Measurements from ENCODE around the gene HIF3A.
A peak's percentile ranks its signal among the peaks of the same experiment; 100 is the strongest.
"Not testable (repeated sequence)": the region's sequence is repeated elsewhere in the genome, so short reads cannot be mapped to it uniquely, and the experiment has no call there.

HIF3A gene

GRCh38 chr19:46296722-46297461 lies at the start of gene HIF3A:
Gene HIF3A (plus strand): TSS chr19:46297042. CDS start chr19:46297077, 35 bp downstream.
- no peak for DNase-seq

GRCh38 chr19:46250076-46250735 lies 46.6 kb upstream of the HIF3A start:
- DNase-seq, result no peak

DNA sequence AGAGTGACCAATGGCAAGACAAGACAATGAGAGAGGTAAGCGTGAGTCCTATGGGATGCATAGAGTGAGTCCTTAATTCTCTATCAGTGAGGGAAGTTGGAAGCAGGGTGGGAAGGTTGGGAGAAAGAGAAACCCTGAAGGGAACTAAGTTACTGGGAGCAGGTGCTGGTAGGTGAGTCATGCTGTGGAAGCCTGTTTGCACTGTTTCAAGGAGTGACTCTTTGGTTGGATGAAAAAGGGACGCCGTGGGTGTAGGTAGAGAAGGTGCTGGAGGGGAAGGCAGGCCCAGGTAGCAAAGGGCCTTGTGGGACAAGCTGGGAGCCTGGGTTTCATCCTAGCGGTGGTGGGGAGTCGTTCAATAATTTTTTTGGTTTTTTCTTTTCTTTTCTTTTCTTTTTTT lies 45.4 kb upstream of the HIF3A start:
- no peak for DNase-seq

DNA sequence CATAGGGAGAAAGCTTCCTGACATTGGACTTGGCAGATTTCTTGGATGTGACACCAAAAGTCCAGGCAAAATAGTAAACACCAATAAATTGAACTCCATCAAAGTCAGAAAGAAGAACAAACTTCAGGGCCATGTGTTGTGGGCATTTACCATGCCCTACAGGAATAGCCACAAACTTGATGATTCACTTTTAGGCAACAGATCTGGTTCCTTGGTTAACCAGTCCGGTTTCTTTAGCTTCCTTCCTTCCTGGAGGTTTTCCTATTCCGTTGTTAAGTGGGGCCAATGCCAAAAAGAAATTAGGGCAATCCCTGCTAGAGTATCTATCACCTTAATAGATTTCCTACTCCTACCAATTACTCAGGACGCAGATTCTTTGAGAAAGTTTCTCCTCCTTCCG lies 42.1 kb upstream of the HIF3A start:
- no peak for DNase-seq

DNA sequence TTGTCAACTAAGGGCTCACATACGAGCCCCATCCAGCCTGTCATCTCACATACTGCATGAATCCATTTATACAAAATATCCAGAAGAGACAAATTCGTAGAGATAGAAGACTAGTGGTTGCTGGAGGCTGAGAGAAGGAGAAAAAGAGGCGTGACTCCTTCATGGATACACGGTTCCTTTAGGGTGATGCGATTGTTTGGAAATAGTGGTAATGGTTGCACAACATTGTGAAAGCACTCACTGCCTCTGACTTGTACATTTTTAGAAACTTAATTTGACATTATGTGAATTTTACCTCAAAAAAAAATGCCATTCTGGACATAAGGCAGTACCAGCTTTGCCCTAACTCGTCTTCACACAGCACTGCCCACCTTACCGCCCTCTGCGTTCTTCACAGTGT lies 40.0 kb upstream of the HIF3A start:
- no peak for DNase-seq

DNA sequence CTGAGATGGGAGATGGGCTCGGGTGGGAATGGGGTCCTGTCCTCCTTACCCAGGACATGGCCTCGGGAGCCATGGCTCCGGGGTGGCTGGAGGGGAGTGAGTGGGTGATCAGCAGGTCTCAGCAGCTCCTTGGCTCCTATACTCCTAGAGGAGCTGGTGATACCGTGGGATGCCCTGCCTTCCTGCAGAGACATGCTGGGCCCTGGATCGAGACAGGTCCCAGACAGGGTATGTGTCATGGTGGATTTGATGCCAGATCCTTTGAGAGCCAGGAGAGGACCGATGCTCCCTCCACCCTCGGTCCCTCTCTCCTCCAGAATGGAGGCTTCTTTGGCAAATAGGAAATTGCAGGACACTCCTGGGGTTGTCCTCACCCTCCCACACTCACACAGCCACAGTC lies 35.3 kb upstream of the HIF3A start:
- not testable (repeated sequence) for DNase-seq

DNA sequence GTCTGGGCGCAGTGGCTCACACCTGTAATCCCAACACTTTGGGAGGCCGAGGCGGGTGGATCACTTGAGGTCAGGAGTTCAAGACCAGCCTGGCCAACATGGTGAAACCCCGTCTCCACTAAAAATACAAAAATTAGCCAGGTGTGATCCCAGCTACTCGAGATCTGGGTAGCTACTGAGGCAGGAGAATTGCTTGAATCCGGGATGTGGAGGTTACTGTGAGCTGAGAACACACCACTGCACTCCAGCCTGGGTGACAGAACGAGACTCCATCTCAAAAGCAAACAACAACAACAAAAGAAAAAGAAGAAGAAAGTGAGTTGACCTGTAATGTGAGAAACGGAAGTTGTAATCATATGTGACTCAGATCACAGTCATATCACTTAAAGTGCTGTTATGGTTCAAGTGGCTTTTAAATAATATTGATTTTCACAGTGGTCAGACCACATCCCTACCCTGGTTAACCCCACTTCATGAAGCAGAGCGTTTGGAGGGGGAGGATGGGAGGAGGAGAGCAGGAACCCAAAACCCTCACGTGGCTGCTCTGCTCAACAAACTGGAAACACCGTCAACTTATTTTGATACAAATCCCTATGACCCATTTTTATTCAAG lies 34.1 kb upstream of the HIF3A start:
- not testable (repeated sequence) for DNase-seq

DNA sequence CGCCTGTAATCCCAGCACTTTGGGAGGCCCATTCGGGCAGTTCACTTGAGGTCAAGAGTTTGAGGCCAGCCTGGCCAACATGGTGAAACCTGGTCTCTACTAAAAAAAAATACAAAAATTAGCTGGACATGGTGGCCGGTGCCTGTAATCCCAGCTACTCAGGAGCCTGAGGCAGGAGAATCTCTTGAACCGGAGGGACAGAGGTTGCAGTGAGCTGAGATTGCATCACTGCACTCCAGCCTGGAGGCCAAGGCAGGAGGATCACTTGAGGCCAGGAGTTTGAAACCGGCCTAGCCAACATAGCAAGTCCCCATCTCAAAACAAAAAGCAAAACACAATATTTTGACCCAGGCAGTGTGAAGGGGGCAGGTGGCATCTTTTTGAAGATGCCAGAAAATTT lies 32.0 kb upstream of the HIF3A start:
- not testable (repeated sequence) for DNase-seq

- peak; percentile 69 to 72 for DNase-seq
These were observed 31.5 kb upstream of the HIF3A start for GRCh38 chr19:46265217-46265828.

- no peak for DNase-seq
These were observed 27.7 kb upstream of the HIF3A start for GRCh38 chr19:46269101-46269500.

DNA sequence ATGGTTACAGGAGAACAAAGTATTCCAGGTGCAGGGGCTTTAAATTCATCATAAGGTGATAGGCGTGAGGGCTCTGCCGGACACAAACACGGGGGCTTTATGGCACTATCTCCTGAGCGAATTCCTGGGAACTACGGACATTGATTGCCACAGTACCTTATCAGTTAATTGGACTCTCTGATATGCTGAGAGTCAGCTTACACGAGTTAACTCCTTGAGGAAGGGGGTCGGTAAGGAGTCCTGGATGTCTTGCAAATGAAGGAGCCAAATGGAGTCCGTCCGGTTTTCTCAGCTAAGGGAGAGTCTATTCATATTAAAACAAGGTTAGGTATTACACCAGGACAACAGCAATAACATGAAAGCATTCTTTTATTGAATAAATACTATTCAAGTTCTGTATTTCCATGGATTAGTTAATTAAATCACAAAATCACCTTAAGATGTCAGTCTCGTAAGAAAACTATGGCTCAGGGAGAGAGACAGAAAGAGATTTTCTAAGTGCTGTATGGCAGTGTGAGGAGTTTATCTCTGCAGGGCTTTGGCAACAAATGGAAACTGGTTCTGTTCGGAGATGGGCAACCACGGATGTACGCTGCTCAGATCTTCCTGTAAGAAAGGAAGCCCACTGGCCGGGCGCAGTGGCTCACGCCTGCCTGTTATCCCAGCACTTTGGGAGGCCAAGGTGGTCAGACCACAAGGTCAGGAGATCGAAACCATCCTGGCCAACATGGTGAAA lies 26.2 kb upstream of the HIF3A start:
- no peak for DNase-seq

- no peak for DNase-seq
These were observed 25.2 kb upstream of the HIF3A start for GRCh38 chr19:46271481-46272197.

DNA sequence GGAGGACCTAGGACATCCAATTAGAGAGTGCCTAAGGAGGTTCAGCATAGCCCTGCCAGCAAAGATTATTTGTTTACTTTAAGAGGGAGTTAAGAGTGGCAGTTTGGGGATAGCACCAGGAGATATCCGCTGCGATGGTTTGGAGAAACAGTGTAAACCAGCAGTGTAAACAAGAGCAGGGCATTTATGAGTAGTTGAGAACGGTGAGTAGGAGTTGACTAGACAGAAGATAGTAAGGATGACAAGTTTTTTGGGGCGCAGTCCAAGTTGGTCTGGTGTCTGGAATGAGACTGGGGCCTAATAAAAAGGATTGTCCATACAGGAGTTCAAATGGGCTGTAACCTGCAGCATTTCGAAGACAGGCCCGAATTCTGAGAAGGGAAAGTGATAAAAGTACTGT lies 22.9 kb upstream of the HIF3A start:
- DNase-seq, result not testable (repeated sequence)

DNA sequence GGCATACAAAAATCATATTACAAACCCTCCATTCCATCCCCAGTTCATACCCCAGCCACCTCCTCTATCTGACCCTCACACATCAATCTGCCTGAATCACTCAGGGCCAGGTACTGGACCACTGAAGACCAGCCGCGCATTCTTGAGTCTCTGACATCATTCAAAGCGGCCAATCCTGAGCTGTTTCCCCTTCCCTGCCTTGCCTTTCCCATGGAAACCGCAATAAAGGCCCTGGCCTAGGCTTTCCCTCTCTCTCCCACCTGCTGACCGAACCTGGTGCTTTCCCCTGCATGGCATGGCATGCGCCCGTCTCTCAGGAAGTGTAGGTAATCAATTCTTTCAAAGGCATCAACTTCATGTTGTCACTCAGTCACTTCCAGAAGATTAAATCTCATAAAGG lies 17.7 kb upstream of the HIF3A start:
- DNase-seq, result no peak

GRCh38 chr19:46283771-46284170 lies 13.1 kb upstream of the HIF3A start:
- no peak for DNase-seq

- DNase-seq, result no peak
These were observed 12.2 kb upstream of the HIF3A start for GRCh38 chr19:46284635-46285034.

DNA sequence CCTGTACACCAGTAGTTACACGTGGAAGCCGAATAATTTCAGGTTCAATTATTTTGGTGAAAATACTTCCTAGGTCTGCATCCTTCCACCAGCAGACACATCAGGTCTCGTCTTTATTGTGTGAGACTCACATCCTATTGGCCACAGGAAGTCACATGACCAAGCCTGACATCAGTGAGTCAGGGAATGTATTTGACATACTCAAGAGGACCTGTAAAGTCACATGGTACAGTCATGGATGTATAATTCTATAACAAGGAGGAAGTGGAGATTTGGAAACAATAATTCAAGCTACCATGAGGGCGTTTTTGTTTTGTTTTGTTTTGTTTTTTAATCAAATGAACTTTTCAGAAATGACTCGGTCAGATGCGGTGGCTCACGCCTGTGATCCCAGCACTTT lies 9.3 kb upstream of the HIF3A start:
- DNase-seq, result no peak

GRCh38 chr19:46288896-46289588 lies 7.8 kb upstream of the HIF3A start:
- DNase-seq, result no peak

DNA sequence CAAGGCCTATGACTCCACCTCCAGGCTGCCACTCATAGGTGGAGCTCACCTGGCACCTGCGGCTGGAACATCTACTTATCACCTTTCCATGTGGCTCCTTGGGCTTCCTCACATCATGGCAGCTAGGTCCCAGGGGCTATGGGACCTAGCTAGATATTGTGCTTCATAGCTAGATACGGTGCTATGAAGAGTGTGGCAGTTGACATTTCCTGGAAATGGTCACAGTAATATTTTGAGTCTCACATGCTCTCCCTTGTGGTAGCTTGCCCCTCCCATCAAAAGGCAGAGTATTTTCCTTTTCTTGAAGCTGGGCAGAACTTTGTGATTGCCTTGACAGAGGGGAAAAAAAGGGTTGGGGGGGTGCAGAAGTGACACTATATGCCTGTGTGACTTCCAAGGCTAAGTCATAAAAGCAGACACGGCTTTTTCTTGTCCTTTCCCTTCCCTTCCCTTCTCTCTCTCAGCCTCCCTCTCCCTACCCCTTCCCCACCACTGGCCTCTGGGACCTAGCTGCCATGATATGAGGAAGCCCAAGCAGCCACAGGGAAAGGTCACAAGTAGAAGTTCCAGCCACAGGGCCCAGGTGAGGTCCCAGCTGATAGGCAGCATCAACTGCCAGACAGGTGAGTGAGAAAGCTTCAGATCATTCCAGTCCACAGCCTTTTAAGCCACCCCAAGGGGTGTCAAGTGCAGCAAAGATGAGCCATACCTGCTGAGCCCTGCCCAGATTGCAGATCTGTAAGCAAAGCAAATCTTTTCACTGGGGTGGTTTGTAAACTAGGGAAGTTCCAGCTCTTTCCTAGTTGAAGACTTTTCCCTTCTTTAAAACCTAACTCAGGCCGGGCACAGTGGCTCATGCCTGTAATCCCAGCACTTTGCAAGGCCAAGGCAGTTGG lies 6.9 kb upstream of the HIF3A start:
- DNase-seq, result no peak

DNA sequence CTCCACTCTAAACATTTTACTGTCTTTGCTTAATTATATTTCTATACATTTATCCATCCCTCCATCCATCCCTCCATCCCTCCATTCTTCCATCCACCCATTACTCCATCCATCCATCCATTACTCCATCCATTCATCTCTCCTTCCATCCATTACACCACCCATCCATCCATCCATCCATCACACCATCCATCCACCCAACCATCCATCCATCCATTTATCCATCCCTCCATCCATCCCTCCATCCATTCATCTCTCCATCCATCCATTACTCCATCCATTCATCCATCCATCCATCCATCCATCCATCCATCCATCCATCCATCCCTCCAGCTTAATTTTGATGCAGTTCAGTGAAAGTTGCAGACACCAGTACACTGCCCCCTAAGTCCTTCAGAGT lies 5.0 kb upstream of the HIF3A start:
- no peak for DNase-seq

DNA sequence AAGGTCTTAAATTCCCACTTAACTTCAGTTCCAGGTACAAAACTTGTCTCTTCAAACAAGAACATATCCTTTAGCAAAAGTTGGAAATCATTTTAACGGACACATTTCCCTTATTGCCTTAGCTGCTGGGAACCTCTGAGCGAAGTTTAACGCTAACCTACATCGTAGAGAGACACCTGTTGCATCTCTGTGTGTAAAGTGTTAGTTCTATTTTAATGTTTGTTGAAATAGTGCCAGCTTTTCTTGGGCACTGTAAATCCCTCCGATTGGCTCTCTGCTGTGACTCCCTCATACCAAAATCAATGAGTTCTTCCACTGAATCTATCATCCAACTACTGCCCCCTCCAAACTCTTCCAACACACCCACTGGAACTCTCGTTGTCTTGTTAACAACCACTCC lies 2.3 kb upstream of the HIF3A start:
- no peak for DNase-seq

Data from SHP77 (cell line).